ENCODE results near the gene IGSF22.
"Not testable (repeated sequence)": the region's sequence is repeated elsewhere in the genome, so short reads cannot be mapped to it uniquely, and the experiment has no call there.

IGSF22 gene

DNA sequence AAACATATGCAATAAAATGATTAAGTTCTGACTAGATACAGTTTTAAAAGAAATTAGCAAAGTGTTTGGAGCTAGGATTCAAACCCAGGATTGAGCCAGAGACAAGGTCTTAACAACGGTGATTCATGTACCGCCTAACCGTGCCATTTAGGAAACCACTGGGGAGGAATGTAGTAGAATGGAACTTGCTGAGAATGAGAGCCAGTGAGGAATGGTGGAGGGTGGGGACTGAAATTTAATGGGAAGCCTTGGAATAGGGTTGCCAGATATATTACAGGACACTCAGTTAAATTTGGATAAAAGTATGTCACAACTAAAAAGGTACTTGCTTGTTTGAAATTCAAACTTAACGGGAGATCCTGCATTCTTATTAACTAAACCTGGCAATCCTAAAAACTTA, 57.9 kb downstream of the IGSF22 start:
- H3K4me3 ChIP-seq (ENCODE audit: low read depth, low read length), result no peak overlapping the region

GRCh38 chr11:18665353-18665872, 60.6 kb downstream of the IGSF22 start:
- H3K4me3 ChIP-seq (ENCODE audit: low read depth, low read length), result not testable (repeated sequence)

More for the DNA sequence above, 57.9 kb downstream of the IGSF22 start:
- TF ChIP-seq, protein P1, sequence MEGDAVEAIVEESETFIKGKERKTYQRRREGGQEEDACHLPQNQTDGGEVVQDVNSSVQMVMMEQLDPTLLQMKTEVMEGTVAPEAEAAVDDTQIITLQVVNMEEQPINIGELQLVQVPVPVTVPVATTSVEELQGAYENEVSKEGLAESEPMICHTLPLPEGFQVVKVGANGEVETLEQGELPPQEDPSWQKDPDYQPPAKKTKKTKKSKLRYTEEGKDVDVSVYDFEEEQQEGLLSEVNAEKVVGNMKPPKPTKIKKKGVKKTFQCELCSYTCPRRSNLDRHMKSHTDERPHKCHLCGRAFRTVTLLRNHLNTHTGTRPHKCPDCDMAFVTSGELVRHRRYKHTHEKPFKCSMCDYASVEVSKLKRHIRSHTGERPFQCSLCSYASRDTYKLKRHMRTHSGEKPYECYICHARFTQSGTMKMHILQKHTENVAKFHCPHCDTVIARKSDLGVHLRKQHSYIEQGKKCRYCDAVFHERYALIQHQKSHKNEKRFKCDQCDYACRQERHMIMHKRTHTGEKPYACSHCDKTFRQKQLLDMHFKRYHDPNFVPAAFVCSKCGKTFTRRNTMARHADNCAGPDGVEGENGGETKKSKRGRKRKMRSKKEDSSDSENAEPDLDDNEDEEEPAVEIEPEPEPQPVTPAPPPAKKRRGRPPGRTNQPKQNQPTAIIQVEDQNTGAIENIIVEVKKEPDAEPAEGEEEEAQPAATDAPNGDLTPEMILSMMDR (IDR thresholded peaks at IDR 0.05; ENCODE audit: low read depth, low read length), result no peak

DNA sequence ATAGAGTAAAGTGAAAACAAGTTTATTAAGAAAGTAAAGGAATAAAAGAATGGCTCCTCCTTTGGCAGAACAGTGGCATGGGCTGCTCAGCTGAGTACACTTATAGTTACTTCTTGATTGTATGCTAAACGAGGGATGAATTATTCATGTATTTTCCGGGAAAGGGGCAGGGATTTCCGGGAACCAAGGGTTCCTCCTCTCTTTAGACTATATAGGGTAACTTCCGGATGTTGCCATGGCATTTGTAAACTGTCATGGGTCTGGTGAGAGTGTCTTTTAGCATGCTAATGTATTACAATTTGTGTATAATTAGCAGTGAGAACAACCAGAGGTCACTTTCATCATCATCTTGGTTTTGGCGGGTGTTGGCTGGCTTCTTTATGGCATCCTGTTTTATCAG, 68.3 kb downstream of the IGSF22 start:
- TF ChIP-seq, protein P1 (IDR thresholded peaks at IDR 0.05; ENCODE audit: low read depth, low read length), result no peak
- H3K4me3 ChIP-seq (ENCODE audit: low read depth, low read length), result no peak overlapping the region

Measured in WI38 (cell line).